ENCODE data around the gene SMPD3.

Gene SMPD3

GRCh38 chr16:68470461-68471150, 22.3 kb upstream of the SMPD3 start:
- peak; percentile 8 for DNase-seq

- no peak for DNase-seq
These were observed 21.6 kb upstream of the SMPD3 start for GRCh38 chr16:68469796-68470460.

- no peak for DNase-seq
These were observed 20.5 kb upstream of the SMPD3 start for GRCh38 chr16:68468842-68469241.

GRCh38 chr16:68466174-68466573, 17.9 kb upstream of the SMPD3 start:
- no peak for DNase-seq

- DNase-seq, result no peak
These were observed 15.6 kb upstream of the SMPD3 start for GRCh38 chr16:68463904-68464303.

- DNase-seq, result no peak
These were observed 11.8 kb upstream of the SMPD3 start for GRCh38 chr16:68460067-68460466.

GRCh38 chr16:68459457-68459856, 11.1 kb upstream of the SMPD3 start:
- no peak for DNase-seq

- DNase-seq, result no peak
These were observed 10.2 kb upstream of the SMPD3 start for GRCh38 chr16:68458551-68458950.

GRCh38 chr16:68458101-68458500, 9.8 kb upstream of the SMPD3 start:
- no peak for DNase-seq

- no peak for DNase-seq
These were observed 7.3 kb upstream of the SMPD3 start for GRCh38 chr16:68455631-68456030.

GRCh38 chr16:68454920-68455435, 6.7 kb upstream of the SMPD3 start:
- DNase-seq, result no peak

- DNase-seq, result no peak
These were observed 5.5 kb upstream of the SMPD3 start for GRCh38 chr16:68453816-68454215.

- DNase-seq, result no peak
These were observed 3.9 kb upstream of the SMPD3 start for GRCh38 chr16:68452176-68452575.

- DNase-seq, result no peak
These were observed 3.4 kb upstream of the SMPD3 start for GRCh38 chr16:68451676-68452075.

GRCh38 chr16:68450741-68451255, 2.5 kb upstream of the SMPD3 start:
- DNase-seq, result no peak

GRCh38 chr16:68447653-68448359, 502 bp downstream of the SMPD3 start:
- DNase-seq, result no peak

GRCh38 chr16:68446681-68447652, 1.3 kb downstream of the SMPD3 start:
- DNase-seq, result no peak

GRCh38 chr16:68445458-68445857, 2.9 kb downstream of the SMPD3 start:
- peak; percentile 74 for DNase-seq

- no peak for DNase-seq
These were observed 4.2 kb downstream of the SMPD3 start for GRCh38 chr16:68444056-68444657.

- peak; percentile 38 for DNase-seq
These were observed 11.7 kb downstream of the SMPD3 start for GRCh38 chr16:68436581-68436980.

- DNase-seq, result no peak
These were observed 13.6 kb downstream of the SMPD3 start for GRCh38 chr16:68434624-68435210.

GRCh38 chr16:68433316-68433715, 15.0 kb downstream of the SMPD3 start:
- no peak for DNase-seq
